ENCODE measurements around the gene ACTMAP. TPM values are rescaled to one million over a fixed set of nuclear protein-coding genes. Genes with fewer than 3 reads are reported as not detected.

Gene ACTMAP
- total and polyA plus RNA-seq, 2 of the 13 experiments (the other 11 are each of a cell fraction or from before 2014, with no cell fraction given) = 2.2 to 7.9 TPM

Small RNA genes within 50 kb of the gene (small RNA-seq; reads per million reads assigned to genes)
- gene RNU6-195P (ENCODE audit: insufficient read depth in 2 of 3, insufficient read length in 3 of 3, low read depth in 2 of 3, low replicate concordance in 1 of 3) = 0 reads per million in 3 experiments

Other genes starting within 250 kb of the ACTMAP start
- gene SHKBP1, start 173.6 kb downstream of the ACTMAP start, total RNA-seq (2016; rRNA removed; fragmentation: Illumina TruSeq; extraction: Trizol) = 13.8 and 16.2 TPM in 2 replicates
- 17.4 and 20.6 TPM in 2 replicates for gene SHKBP1, start 173.6 kb downstream of the ACTMAP start, polyA plus RNA-seq (2011; rRNA removed)
- 0.45 and 0.86 TPM in 2 replicates for gene LTBP4, start 149.1 kb downstream of the ACTMAP start, total RNA-seq (2016; rRNA removed; fragmentation: Illumina TruSeq; extraction: Trizol)
- 2.2 and 2.3 TPM in 2 replicates for gene LTBP4, start 149.1 kb downstream of the ACTMAP start, polyA plus RNA-seq (2011; rRNA removed)
- gene NUMBL, start 59.8 kb downstream of the ACTMAP start, total RNA-seq (2016; rRNA removed; fragmentation: Illumina TruSeq; extraction: Trizol) = 0.20 and 0.49 TPM in 2 replicates
- gene NUMBL, start 59.8 kb downstream of the ACTMAP start, polyA plus RNA-seq (2011; rRNA removed) = 2.2 and 2.3 TPM in 2 replicates
- 10.3 and 17.2 TPM in 2 replicates for gene COQ8B, start 33.6 kb downstream of the ACTMAP start, total RNA-seq (2016; rRNA removed; fragmentation: Illumina TruSeq; extraction: Trizol)
- 12.3 and 14.7 TPM in 2 replicates for gene COQ8B, start 33.6 kb downstream of the ACTMAP start, polyA plus RNA-seq (2011; rRNA removed)
- gene ITPKC, start 33.4 kb downstream of the ACTMAP start, total RNA-seq (2016; rRNA removed; fragmentation: Illumina TruSeq; extraction: Trizol) = 11.2 and 11.3 TPM in 2 replicates
- gene ITPKC, start 33.4 kb downstream of the ACTMAP start, polyA plus RNA-seq (2011; rRNA removed) = 6.9 and 12.4 TPM in 2 replicates
- 55.6 and 59.6 TPM in 2 replicates for gene SNRPA, start 726 bp upstream of the ACTMAP start, total RNA-seq (2016; rRNA removed; fragmentation: Illumina TruSeq; extraction: Trizol)
- gene SNRPA, start 726 bp upstream of the ACTMAP start, polyA plus RNA-seq (2011; rRNA removed) = 111 and 162 TPM in 2 replicates
- gene MIA, start 25.0 kb upstream of the ACTMAP start, total RNA-seq (2016; rRNA removed; fragmentation: Illumina TruSeq; extraction: Trizol) = not detected in 2 replicates
- 0.61 and 2.5 TPM in 2 replicates for gene MIA, start 25.0 kb upstream of the ACTMAP start, polyA plus RNA-seq (2011; rRNA removed)
- gene RAB4B, start 27.8 kb upstream of the ACTMAP start, total RNA-seq (2016; rRNA removed; fragmentation: Illumina TruSeq; extraction: Trizol) = 2.2 and 3.3 TPM in 2 replicates
- 5.4 and 6.1 TPM in 2 replicates for gene RAB4B, start 27.8 kb upstream of the ACTMAP start, polyA plus RNA-seq (2011; rRNA removed)
- 32.4 and 40.8 TPM in 2 replicates for gene EGLN2, start 48.7 kb upstream of the ACTMAP start, total RNA-seq (2016; rRNA removed; fragmentation: Illumina TruSeq; extraction: Trizol)
- 16.5 and 25.4 TPM in 2 replicates for gene EGLN2, start 48.7 kb upstream of the ACTMAP start, polyA plus RNA-seq (2011; rRNA removed)
- not detected in 2 replicates for gene CYP2A6, start 100.0 kb upstream of the ACTMAP start, total RNA-seq (2016; rRNA removed; fragmentation: Illumina TruSeq; extraction: Trizol)
- not detected in 2 replicates for gene CYP2A6, start 100.0 kb upstream of the ACTMAP start, polyA plus RNA-seq (2011; rRNA removed)
- gene CYP2A7, start 131.8 kb upstream of the ACTMAP start, total RNA-seq (2016; rRNA removed; fragmentation: Illumina TruSeq; extraction: Trizol) = not detected in 2 replicates
- gene CYP2A7, start 131.8 kb upstream of the ACTMAP start, polyA plus RNA-seq (2011; rRNA removed) = not detected in 2 replicates
- not detected in 2 replicates for gene CYP2B6, start 240.8 kb upstream of the ACTMAP start, total RNA-seq (2016; rRNA removed; fragmentation: Illumina TruSeq; extraction: Trizol)
- gene CYP2B6, start 240.8 kb upstream of the ACTMAP start, polyA plus RNA-seq (2011; rRNA removed) = 0.09 TPM in 2 replicates